ENCODE measurements around the gene ALDH16A1. TPM values are rescaled to one million over a fixed set of nuclear protein-coding genes. Genes with fewer than 3 reads are reported as not detected.

The ALDH16A1 gene
- total RNA-seq, 2 donors from 2014 or later: 25.9 to 38.9 TPM

DNA sequence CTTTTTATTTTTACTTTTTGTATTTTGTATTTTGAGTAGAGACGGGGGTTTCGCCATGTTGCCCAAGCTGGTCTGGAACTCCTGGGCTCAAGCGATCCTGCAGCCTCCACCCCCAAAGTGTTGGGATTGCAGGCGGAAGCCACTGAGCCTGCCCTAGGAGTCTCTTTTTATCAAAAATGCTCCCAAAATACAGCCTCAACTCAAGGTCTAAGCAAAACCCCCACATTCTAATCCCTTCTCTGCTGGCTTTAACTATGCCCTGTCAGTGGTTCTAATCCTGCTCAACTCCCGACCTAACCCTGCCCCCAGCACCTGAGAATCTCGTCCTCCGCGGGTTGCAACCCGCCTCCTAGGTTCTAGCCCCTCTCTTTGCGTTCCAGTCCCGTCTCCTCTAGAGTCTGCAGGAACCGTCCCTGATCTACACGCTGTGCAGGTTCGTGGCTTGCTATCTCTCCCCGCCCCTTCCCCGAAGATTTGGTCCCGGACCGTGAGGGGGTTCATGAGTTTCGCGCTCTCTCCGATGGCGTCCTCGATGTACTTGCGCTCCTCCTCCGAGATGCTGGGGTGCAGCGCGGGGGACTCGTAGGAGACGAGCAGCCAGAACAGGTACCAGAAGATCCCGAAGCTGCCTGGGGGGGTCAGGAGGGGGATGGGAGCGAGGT, 19.7 kb upstream of the ALDH16A1 start:
- peaks cover 5 to 61% of the 10 kb centered on the region in 2 donors for H3K27me3 ChIP-seq
- intact Hi-C loops (cut with DNase I): loop anchor here (10.0 kb wide), 1 partner anchor 209 kb away; no protein-coding TSS in a partner anchor
- H3K4me1 ChIP-seq: peaks cover 9% of the 10 kb centered on the region
- DNase-seq (no peak), ATAC-seq (no peak)
- no peak for TF ChIP-seq POLR2A (IDR thresholded peaks at IDR 0.05)
- TF ChIP-seq, protein P1, sequence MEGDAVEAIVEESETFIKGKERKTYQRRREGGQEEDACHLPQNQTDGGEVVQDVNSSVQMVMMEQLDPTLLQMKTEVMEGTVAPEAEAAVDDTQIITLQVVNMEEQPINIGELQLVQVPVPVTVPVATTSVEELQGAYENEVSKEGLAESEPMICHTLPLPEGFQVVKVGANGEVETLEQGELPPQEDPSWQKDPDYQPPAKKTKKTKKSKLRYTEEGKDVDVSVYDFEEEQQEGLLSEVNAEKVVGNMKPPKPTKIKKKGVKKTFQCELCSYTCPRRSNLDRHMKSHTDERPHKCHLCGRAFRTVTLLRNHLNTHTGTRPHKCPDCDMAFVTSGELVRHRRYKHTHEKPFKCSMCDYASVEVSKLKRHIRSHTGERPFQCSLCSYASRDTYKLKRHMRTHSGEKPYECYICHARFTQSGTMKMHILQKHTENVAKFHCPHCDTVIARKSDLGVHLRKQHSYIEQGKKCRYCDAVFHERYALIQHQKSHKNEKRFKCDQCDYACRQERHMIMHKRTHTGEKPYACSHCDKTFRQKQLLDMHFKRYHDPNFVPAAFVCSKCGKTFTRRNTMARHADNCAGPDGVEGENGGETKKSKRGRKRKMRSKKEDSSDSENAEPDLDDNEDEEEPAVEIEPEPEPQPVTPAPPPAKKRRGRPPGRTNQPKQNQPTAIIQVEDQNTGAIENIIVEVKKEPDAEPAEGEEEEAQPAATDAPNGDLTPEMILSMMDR (IDR thresholded peaks at IDR 0.05): no peak
- H3K4me3 ChIP-seq: no peak overlapping the region
- H3K9me3 ChIP-seq: no peaks in the 10 kb centered on the region
- H3K36me3 ChIP-seq (replicated peaks in 1 of 2; ENCODE audit: insufficient read depth in 1 of 2, low read depth in 2 of 2): no peaks in the 10 kb centered on the region
- no peak overlapping the region for H3K27ac ChIP-seq
- WGBS, 2 donors: 13 to 20% methylated on average over 31 of the region's 31 CpGs

DNA sequence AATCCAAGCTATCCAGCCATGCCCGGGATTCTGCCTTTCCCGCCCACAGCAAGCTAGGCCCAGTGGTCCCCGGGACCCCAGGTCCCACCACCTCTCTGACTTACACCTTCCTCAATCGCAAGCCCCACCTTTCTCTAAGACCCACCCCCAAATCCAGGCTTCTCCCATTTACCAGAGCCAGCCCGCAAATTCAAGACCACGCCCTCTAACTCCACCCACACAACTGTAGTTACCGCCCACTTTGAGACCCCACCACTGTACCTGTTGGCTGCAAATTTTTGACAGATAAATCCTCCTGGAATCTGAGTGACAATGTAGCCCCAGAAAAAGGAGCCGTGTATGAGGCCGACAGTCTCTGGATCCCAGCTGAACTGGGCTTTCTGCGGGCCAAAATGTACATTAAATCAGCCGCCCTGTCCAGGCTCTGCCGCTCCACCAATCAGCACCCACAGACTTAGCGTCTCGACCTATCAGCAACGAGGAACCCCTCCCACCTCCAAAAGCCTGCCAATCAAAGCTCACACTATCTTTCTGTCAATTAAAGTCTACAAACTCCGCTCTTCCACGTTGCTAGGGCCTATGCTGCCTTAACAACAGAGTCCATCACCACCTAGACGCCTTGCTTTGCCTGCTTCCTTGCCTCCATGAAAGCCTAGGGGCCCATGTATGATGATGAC, 18.0 kb upstream of the ALDH16A1 start:
- no peak overlapping the region for H3K4me3 ChIP-seq
- DNase-seq: no peak
- H3K9me3 ChIP-seq: no peaks in the 10 kb centered on the region
- H3K27me3 ChIP-seq: peaks cover 5 to 57% of the 10 kb centered on the region in 2 donors
- peaks cover 6% of the 10 kb centered on the region for H3K4me1 ChIP-seq
- 79 to 80% methylated on average over 18 of the region's 18 CpGs for WGBS, 2 donors
- intact Hi-C loops (cut with DNase I): loop anchor here (10.0 kb wide), 1 partner anchor 210 kb away; no protein-coding TSS in a partner anchor
- TF ChIP-seq POLR2A (IDR thresholded peaks at IDR 0.05): no peak
- TF ChIP-seq, protein P1 (IDR thresholded peaks at IDR 0.05): no peak
- H3K27ac ChIP-seq: no peak overlapping the region
- ATAC-seq: no peak
- no peaks in the 10 kb centered on the region for H3K36me3 ChIP-seq (replicated peaks in 1 of 2; ENCODE audit: insufficient read depth in 1 of 2, low read depth in 2 of 2)

DNA sequence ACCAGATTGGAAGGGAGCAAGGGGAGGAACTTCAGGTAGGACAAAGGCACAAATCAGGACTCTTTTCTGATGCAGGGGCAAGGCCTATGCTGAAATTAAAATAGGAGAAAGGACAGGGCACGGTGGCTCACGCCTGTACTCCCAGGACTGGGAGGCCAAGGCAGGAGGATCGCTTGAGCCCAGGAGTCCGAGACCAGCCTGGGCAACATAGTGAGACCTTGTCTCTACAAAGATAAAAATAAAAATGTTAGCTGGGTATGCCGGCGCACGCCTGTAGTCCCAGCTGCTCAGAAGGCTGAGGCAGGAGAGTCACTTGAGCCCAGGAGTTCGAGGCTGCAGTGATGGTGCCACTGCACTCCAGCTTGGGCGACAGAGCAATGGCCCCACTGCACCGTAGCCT, 17.4 kb upstream of the ALDH16A1 start:
- H3K4me3 ChIP-seq: no peak overlapping the region
- ATAC-seq (no peak), DNase-seq (no peak)
- WGBS, 2 donors: 72 to 75% methylated on average over 10 of the region's 10 CpGs
- peaks cover 5 to 62% of the 10 kb centered on the region in 2 donors for H3K27me3 ChIP-seq
- H3K9me3 ChIP-seq: no peaks in the 10 kb centered on the region
- peaks cover 6% of the 10 kb centered on the region for H3K4me1 ChIP-seq
- TF ChIP-seq POLR2A (IDR thresholded peaks at IDR 0.05): no peak
- TF ChIP-seq, protein P1 (IDR thresholded peaks at IDR 0.05): no peak
- intact Hi-C loops (cut with DNase I): loop anchor here (10.0 kb wide), 1 partner anchor 211 kb away; no protein-coding TSS in a partner anchor
- H3K36me3 ChIP-seq (replicated peaks in 1 of 2; ENCODE audit: insufficient read depth in 1 of 2, low read depth in 2 of 2): no peaks in the 10 kb centered on the region
- no peak overlapping the region for H3K27ac ChIP-seq

DNA sequence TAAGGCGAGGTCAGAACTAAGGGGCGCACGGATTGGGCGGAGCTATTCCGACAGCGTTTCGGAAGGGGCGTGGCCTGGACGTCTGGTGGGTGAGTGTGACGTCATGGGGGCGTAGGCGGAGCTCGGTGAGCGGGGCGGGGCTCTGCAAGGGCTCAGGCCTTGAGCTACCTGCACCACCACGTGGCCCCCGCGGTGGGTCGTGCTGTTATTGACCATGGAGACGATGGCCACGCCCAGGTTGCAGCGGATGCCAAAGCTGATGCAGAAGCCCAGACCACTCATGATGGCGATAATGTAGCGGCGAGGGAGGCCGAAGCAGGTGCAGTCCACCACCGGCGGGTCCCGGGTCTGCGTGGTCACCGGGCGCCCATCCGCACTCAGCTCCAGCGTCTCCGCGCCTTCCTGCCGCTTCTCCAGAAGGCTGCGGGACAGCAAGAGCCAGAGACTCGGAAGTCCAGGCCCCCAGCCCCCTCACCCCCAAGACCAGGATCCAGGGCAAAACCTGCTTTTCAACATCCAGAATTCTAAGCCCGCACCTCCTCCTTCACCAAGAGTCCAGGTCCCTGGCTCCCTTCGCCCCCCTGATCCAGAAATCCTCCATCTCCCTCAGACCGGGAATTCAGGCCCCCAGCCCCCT, 16.5 kb upstream of the ALDH16A1 start:
- H3K4me3 ChIP-seq: no peak overlapping the region
- H3K9me3 ChIP-seq: no peaks in the 10 kb centered on the region
- 7 to 11% methylated on average over 29 to 42 of the region's 42 CpGs for WGBS, 2 donors
- TF ChIP-seq, protein P1 (IDR thresholded peaks at IDR 0.05): no peak
- no peak for TF ChIP-seq POLR2A (IDR thresholded peaks at IDR 0.05)
- H3K36me3 ChIP-seq (replicated peaks in 1 of 2; ENCODE audit: insufficient read depth in 1 of 2, low read depth in 2 of 2): no peaks in the 10 kb centered on the region
- no peak overlapping the region for H3K27ac ChIP-seq
- H3K4me1 ChIP-seq: peaks cover 6% of the 10 kb centered on the region
- DNase-seq (peak in 1 of 4 donors; percentile 41), ATAC-seq (no peak)
- H3K27me3 ChIP-seq: peaks cover 5 to 59% of the 10 kb centered on the region in 2 donors
- intact Hi-C loops (cut with DNase I): loop anchor here (10.0 kb wide), 1 partner anchor 212 kb away; no protein-coding TSS in a partner anchor

Data from body of pancreas (tissue), 4 donors.